Measurements from ENCODE around the gene VPS51.

DNA sequence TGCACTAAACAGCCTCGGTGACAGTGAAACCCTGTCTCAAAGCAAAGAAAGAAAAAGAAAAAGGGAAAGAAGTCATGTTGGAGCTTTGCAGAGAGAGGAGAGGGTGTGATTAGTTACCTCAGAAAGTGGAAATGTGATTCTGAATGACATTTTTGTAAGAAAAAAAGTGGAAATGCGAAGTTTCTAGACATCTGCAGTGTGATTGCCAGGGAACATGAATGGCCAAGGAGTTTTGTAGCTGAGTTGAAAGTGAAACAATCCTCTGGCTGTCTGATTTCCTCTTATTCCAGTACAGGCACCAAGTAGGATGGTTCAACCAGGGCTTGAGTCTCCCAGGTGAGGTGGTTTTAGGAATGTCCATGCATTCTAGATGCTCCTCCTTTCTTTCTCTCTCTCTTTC, 56.1 kb downstream of the VPS51 start:
- TF ChIP-seq CTCF (conservative IDR thresholded peaks at IDR 0.05; ENCODE audit: low read depth in 2 of 2): no peak
- TF ChIP-seq POLR2AphosphoS5 (IDR thresholded peaks at IDR 0.05; ENCODE audit: low read depth): no peak
- TF ChIP-seq EZH2 (IDR thresholded peaks at IDR 0.05; ENCODE audit: low read depth, unreplicated experiment): no peak
